Left lobe of liver (tissue), 2 donors: ENCODE measurements around the gene CHST15. TPM values are rescaled to one million over a fixed set of nuclear protein-coding genes. Genes with fewer than 3 reads are reported as not detected.
"Not testable (repeated sequence)": the region's sequence is repeated elsewhere in the genome, so short reads cannot be mapped to it uniquely, and the experiment has no call there.

ENCODE experiments used
- ATAC-seq: fragments of 200-7000 bp; cut with Tn5 transposase; one replicate; pipeline ENCODE4 v1.9.1; 2020; ENCODE audit warnings: mild to moderate bottlenecking, moderate library complexity
- DNase-seq: peaks from one replicate; pipeline ENCODE4 v3.0.0-alpha.2; 2020; ENCODE audit warnings: low spot score
- total RNA-seq: library from RNA; stranded (reverse); gene quantifications from one replicate; pipeline ENCODE4 v1.2.1, GENCODE V29; 2021
- donor health status: DM: no; HTN: no; CAD: no; lungs with moderate emphysema.
- donor health status: DM: no; HTN: yes; CAD: no.

CHST15 gene
- total RNA-seq, 1 donor from 2014 or later, result 12.8 TPM

- ATAC-seq, DNase-seq: not testable (repeated sequence)
Observed at GRCh38 chr10:124100651-124101050, 7.3 kb upstream of the CHST15 start.

GRCh38 chr10:124100124-124100523 is 6.7 kb upstream of the CHST15 start:
- DNase-seq, result no peak
- no peak for ATAC-seq

DNA sequence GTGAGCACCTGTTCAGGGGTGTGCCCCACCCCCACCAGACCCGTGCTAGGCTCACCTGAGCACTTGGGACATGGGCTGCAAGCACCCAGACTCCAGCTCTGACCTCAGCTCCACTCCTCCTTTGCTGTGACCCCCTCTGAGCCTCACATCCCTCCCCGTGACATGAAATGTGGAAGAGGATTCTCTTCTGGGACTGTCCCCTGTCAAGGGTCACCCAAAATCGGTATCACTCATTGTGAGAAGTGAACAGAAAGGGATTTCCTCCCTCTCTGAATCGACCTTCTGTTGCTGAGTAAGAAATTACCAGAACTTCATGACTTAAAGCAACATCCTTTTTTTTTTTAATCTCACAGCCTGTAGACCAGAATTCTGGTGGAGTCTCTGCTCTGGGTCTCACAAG is 6.2 kb upstream of the CHST15 start:
- DNase-seq (no peak), ATAC-seq (no peak)

DNA sequence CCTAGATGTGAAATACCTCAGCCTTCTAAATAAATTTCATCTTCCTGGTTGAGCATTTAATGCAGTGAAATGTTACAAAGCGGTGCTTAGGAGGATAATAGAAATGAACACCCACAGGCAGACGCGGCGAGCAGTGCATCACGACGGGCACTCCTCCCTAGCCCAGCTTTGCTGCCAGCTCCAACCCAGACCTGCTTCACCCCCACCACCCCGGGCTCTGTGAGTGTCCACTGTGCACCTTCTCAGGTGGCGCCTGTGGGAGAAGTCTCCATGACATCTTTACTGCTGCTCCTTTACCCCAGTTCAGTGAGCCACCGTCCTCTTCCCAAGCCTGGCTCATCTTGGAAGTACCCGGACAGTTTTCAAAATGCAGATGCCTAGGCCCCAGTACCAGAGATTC is 5.2 kb upstream of the CHST15 start:
- DNase-seq, result no peak
- no peak for ATAC-seq

DNA sequence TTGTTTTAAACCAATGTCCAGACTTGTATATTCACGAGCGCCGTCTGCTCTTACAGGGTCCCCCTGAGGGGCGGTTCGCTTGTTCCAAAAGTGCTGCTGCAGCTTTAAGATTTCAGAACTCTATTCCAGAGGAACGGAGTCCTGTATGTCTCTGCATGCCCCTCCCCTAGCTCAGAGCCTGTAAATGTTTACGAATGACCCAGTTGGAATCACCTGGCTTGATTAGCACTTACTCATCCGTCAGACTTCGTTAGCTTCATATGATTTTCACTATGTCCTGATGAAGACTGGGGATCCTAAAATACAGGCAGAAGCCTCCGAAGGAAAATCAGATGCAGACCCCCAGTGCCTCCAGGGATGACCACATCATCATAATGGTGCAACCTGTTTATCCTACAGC is 4.5 kb upstream of the CHST15 start:
- DNase-seq (no peak), ATAC-seq (no peak)

GRCh38 chr10:124096494-124096893 is 3.1 kb upstream of the CHST15 start:
- ATAC-seq (no peak), DNase-seq (no peak)

DNA sequence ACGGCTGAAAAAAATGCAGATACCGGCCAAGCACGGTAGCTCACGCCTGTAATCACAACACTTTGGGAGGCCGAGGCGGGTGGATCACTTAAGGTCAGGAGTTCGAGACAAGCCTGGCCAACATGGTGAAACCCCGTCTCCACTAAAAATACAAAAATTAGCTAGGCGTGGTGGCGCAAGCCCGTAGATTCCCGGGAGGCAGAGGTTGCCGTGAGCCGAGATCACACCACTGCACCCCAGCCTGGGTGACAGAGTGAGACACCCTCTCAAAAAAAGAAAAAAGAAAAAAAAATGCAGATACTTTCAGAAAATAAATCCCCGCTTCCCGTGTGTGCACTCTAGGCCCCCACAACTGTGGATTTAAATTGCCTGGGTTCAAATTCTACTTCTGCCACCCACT is 2.4 kb upstream of the CHST15 start:
- not testable (repeated sequence) for ATAC-seq

DNA sequence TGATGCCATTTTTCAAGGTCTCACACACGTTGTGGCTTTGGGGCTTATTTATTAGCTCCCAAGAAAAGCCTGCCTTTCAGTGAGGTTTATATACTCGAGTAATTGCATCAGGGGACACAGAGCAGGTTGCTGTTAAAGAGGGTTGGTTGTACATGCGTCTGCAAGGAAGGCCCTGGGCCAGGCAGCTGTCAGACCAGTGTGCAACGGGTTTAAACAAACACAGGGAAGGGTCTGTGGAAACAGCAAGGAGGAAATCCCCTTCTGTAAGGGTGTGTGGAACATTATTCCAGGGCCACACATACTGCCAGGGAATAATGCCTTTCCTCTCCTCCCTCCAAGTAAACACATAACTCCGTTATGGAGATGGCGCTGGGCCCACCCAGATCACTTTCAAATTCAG is 1.7 kb upstream of the CHST15 start:
- DNase-seq (no peak), ATAC-seq (no peak)

More for the DNA sequence above, 2.4 kb upstream of the CHST15 start:
- not testable (repeated sequence) for DNase-seq

DNA sequence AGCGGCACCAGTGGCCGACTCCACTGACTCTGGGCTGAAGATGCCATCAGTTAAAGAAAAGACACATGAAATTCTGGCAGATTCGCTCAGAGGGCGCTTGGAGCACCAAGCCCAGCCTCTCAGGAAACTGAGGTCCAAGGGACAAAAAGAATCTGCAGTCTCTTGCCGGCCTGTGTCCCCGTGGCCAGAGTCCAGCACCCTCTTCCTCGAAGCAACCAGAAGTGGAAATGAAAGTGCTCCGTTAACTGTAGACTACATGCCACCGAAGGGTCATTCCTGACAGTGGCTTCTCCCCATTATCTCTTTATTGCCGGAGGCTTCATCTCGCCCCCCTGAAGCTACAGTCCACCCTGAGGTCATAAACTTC is 1.0 kb upstream of the CHST15 start:
- ATAC-seq (peak; percentile 11), DNase-seq (no peak)

DNA sequence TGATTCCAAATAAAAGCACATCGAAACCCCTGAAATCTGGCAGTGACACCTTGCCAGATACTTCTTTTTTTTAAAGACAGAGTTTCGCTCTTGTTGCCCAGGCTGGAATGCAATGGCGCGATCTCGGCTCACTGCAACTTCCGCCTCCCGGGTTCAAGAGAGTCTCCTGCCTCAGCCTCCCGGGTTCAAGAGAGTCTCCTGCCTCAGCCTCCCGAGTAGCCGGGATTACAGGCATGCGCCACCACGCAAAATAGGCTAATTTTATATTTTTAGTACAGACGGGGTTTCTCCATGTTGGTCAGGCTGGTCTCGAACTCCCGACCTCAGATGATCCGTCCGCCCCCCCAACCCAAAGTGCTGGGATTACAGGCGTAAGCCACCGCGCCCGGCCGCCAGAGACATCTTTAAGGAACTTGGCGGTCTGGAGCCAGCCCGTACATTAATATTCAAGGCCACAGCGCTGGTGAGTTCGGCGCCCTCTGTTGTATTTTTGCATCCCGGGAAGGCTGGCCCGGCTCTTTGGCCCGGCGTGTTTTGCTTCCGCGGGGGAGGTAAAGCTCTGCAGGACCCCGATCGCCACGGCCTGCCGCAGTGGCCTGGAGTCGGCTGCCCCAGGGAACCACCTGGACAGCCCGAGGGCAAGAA is 498 bp upstream of the CHST15 start:
- DNase-seq, result not testable (repeated sequence)
- peak; percentile 18 for ATAC-seq

DNA sequence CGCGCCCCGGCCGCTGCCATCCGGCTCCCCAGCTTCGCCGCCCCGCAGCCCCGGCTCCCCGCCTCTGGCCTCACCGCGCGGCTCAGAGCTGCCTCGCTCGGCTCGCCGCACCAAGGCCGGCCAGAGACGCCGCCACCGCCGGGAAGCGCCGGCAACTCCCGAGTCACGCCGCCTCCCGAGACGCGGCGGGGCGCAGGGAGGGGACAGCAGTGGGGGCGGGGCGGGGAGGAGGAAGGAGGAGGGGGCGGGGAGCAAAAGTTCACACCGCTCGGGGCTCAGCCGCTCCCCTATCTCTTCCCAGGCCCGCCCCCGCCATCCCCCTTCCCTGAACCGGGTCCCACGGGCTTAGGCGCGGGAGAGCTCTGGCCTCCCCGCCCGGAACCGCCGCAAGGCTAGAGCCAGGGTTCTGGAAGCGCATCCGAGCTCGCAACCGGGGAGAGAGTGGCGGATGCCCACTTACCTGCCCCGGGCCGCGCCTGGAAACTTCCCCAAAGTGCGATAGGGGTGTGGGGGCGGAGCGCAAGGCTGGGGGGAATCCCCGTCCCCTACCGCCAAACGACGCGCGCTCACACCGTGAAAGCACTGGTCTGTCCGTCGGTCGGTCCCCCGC is 1.0 kb downstream of the CHST15 start:
- peak; percentile 60 for ATAC-seq
- DNase-seq, result peak; percentile 68

GRCh38 chr10:124091646-124092249 is 1.6 kb downstream of the CHST15 start:
- no peak for DNase-seq
- peak; percentile 8 for ATAC-seq

DNA sequence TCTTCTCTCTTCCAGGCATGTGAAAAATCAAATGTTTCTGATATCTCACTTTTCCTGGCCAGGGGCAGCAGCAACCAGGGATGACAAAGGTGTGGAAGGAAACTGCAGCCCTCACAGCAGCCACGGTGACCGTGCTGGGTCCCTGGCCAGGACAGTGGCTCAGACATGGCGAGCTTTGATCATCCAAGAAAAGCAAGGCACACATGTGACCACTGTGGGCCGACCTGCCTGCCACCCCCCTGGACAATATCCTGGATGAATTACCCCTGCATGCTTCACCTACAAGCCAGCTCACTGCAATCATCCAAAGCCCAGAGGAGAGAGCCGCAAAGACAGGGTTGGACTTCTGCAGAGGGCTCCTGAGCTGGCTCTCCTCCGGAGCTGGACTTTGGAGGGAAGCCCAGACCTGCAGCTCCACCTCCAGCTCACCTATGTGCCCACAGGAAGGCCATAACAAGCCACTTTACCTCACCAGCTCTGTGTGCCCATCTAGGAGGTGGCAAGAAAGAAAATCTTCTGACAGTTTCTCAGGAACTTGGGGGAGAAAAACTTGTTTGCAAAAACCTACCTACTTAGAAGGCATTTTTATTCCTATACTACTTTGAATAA is 2.7 kb downstream of the CHST15 start:
- peak; percentile 65 for ATAC-seq

DNA sequence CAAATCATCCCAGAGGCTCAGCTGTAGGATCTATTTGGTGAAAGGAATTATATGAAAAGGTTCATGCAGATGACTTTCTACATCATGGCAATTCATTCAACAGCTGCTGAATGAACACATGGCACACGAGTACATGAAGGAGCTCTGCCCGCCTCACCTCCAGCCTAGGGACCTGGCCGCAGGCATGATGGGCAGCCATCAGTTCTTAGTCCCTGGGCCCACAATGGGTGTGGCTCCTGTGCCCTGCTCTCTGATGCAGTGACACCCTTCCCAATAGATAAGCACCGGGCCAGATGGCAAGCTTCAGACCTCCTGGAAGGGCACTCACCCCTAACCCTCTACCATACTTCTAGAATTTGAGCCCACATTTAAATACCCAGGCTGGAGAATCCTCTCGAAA is 3.5 kb downstream of the CHST15 start:
- no peak for DNase-seq
- ATAC-seq, result no peak

More for the DNA sequence above, 2.7 kb downstream of the CHST15 start:
- peak; percentile 69 for DNase-seq

GRCh38 chr10:124088915-124089314 is 4.5 kb downstream of the CHST15 start:
- ATAC-seq (no peak), DNase-seq (no peak)

- DNase-seq (no peak), ATAC-seq (peak; percentile 24)
Observed at GRCh38 chr10:124087672-124088634, 5.4 kb downstream of the CHST15 start.

DNA sequence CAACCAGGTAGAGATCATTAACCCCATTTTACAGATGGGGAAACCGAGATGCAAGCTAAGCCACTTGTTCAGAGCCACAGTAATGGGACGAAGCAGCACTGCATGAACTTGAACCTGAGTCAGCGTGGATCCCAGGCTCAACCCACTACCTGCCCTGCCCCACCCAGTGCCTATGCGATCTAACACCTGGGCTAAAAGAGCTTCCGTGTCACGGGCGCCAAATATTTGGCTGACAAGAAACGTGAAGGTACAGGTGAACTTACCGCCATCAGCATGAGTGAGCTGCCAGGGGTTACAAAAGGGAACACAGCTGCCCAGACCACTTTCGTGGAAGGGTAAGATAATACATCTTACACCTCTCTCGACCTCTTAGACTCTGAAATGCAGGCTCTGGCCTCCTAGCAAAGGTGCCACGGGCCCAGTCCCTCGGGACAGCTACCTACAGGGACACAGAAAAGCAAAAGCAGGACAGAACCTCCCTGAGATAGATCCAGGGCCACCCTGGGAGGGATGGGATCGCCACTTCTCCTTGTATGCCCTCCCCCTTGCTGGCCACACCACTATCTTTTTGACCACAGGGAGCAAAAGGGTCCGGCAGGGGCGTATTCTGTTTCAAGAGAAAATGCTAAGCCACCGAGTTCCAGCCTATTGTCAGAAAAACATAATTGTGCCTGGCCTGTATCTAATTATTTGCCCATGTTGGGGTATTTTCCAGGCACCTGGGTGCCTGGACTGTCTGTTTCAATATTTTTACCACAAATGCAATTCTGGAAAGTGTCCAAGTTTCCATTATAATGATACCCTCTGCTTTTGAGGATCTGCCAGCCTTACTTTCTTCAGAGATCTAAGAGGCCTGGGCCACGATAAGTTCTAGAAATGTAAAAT is 6.4 kb downstream of the CHST15 start:
- DNase-seq, result no peak

DNA sequence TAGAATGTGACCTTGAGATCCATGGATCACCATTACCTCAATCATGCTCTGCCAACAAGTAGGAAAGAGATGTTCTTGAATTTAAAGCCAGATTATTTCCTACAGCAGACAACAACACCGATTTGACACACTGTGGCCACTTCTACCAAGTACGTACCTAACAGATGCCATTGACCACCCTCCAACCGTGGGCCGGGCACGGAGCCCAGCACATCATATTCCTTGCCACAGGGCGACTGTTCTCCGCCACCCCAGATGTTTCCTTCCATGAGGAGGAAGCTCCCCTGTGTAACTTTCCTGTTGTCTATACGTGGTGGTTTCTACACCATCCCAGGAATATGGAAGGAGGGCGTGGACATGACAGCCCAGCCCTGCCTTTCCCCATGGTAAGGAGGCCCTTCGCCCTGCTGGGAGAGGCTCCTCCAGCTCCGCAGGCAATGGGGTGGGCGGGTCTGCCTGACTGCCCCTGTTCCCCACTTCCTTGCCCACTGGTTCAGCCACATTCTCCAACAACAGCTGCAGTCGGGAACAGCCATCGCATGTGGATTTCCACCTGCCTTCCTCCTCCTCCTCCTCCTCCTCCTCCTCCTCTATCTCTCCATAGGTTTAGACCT is 7.2 kb downstream of the CHST15 start:
- ATAC-seq, result no peak

More for the DNA sequence above, 6.4 kb downstream of the CHST15 start:
- ATAC-seq, result no peak

GRCh38 chr10:124085680-124086079 is 7.7 kb downstream of the CHST15 start:
- no peak for DNase-seq
- ATAC-seq, result no peak

More for the DNA sequence above, 7.2 kb downstream of the CHST15 start:
- DNase-seq, result no peak
